SIG-M5 treated with dmso at 0.1 percent for 504 hours (cell line): Measurements from ENCODE around the gene KNDC1.

Experiments used
- DNase-seq: peaks from one replicate; lab custom pipeline; 2025; ENCODE audit not compliant: unreplicated experiment; lab: John Stamatoyannopoulos, UW

KNDC1 gene

DNA sequence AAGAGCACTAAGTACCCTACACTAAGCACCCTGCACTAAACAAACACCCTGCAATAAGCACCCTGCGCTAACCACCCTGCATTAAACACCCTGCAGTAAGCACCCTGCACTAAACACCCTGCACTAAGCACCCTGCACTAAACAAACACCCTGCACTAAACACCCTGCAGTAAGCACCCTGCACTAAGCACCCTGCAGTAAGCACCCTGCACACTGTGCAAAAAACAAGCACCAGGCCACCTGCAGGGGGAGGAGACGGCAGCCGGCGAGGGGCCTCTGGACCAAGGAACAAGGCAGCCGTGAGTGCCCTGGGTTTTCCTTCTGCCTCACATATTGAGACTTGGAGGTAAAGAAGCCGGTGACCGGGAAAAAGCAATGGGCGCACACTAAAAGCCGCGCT lies 30.2 kb downstream of the KNDC1 start:
- no peak for DNase-seq

DNA sequence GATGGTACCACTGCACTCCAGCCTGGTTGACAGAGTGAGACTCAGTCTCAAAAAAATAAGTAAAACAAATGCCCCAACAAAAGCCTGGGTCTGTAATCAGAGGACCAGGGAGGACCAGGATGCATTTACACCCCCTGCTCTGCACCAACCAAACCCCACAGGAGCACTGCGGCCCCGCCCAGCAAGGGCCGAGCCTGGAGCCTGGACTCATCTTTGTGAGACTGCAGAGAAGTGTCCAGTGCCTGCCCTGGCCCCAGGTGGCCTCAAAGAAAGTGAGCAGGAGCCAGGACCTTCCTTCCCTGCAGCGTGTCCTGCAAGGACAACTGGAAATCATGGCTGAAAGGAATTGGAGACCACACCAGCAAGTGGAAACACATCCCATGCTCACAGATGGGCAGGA lies 31.6 kb downstream of the KNDC1 start:
- DNase-seq = no peak

GRCh38 chr10:133194151-133194550 lies 34.1 kb downstream of the KNDC1 start:
- no peak for DNase-seq

GRCh38 chr10:133195096-133195495 lies 35.1 kb downstream of the KNDC1 start:
- DNase-seq = no peak

GRCh38 chr10:133195611-133196010 lies 35.6 kb downstream of the KNDC1 start:
- no peak for DNase-seq

DNA sequence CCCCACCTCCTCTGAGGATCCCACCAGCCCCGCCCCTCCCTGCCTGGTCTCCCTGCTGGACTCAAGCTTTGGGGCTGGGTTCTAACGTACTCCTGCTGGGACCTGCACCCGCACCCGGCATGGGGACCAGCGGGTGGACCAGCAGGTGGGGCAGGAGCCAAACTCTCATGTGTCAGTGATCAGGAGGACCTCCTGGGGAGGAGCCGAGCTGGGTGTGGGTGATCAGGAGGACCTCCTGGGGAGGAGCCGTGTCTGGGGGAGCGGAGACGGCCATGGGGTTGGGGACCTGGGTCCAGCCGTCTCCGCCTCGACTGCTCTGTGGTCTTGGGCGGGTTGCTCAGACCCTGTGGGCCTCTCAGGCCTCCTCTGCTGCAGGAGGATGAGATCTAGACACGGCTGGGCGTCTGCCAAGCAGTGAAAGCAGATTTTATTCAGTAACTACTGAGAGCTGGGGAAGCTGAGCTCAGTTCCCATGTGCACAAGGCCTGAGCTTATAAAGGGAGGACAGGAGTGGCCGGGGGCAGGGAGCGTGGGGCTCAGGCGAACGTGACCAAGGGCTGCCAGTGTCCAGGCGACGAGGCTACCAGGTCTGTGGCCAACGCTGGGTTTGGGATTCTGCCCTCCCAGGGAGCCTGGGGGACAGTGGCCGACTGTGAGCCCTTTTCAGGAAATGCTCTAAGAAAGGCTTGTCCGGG lies 36.3 kb downstream of the KNDC1 start:
- no peak for DNase-seq

- no peak for DNase-seq
Measured at GRCh38 chr10:133196936-133197758, 37.1 kb downstream of the KNDC1 start.

DNA sequence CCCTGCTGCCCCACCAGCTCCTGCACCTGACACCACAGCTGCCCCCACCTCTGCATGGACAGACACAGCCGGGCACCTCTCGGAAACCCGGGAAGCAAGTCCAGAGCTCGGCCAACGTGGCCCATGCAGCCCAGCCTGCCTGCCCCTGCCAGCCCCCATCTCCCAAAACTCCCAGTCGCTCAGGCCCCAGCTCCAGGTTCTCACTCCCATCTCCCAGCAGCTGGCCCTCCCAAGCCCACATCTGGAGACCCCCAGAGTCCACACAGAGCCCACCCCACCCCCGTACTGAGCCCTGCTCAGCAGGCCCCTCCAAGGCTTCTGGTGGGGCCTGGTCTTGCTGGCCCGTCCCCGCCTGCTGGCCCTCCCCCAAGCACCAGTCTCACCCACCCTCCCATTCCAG lies 37.8 kb downstream of the KNDC1 start:
- DNase-seq = no peak

DNA sequence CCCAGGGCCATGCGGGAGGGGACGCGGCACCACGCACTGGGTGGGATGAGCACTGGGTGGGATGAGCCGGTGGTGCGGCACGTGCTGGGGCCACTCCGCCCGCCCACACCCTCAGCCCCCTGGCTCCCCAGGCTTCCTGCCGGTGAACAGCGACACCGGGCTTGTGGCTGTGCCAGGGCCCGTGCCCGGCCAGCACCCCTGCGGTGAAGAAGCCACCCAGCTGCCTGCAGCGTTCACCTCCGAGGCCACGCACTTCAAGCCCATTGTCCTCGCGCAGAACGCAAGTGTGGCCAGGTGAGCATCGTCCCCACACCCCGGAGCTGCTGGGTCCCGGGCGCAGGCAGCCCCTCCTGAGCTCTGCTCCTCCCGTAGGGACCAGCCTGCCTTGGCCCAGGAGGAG lies 38.2 kb downstream of the KNDC1 start:
- no peak for DNase-seq

DNA sequence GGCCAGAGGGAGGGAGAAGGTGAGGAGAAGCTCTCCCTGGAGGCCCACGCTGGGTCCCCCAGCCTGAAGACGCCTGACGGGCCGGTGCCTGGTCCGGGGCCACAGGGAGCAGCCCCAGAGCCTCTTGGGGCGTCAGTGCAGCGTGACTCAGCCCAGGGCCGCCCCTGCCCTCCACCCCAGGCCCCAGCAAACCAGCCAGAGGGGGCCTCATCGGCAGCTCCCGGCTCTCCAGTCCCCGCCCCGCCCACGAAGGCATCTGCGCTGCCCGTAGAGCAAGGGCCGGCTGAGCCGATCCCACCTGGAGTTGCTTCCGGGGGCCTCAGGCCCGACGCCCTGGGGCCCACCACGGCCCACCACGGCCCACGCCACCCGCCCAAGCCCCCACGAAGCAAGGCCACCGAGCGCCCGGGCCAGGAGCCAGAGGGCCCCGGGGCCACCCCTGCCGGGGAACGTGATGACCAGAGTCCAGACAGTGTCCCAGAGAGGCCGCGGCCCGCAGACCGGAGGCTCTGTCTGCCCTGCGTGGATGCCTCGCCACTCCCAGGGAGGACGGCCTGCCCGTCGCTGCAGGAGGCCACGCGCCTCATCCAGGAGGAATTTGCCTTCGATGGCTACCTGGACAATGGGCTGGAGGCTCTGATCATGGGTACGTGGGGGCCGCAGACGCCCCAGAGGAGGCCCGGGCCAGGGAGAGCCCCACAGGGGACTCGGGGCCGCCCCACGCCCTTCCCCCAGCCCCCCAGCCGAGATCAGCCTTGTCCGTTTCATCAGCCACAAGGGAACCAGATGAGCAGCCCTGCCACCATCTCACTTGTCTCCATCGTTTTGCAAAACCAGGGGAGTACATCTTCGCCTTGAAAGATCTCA lies 38.8 kb downstream of the KNDC1 start:
- no peak for DNase-seq

DNA sequence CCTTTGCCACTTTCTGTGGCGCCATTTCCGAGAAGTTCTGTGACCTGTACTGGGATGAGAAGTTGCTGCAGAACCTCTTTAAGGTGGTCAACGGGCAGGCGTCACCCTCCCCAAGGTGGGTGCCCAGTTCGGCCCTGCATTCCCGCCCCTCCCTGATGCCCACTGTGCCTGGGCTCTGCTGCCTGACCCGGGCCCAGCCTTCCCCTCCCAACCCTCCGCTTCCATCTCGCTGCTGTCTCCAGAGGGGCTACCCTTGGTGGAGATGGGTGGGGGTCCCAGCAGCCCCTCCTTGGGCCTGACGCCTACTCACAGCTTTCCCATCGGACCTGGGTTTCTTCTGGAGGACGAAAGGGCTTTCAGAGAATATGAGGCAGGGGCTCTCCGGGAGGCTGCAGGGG lies 39.5 kb downstream of the KNDC1 start:
- no peak for DNase-seq

DNA sequence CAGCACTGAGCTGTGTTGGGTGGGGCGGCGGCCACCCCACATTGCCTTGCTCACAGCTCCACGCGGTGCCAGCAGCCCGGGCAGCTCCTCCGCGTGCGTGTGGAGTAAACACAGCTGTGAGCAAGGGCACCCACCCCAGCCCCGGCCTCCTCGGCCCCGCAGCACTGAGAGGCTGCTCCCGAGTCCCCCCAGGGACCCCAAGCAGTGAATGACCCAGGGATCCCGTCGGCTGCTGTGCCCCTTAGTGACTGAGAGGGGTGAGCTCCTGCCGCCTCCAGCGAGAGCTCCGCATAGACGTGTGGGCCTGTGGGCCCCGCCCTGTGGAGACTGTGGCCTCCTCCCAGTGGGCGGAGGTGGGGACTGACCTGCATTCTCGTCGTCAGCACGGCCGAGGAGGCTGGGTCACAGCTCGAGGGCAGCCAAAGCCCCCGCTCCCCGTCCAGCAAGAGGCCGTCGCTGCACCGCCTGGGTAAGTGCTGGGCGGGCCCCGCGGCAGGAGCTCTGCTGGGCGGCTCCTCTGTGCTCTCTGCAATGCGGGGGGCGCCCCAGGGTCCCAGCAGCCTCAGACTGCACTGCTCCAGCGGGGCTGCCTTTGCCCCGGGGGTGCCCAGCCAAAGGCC lies 40.1 kb downstream of the KNDC1 start:
- no peak for DNase-seq

- DNase-seq = no peak
Measured at GRCh38 chr10:133200621-133201031, 40.6 kb downstream of the KNDC1 start.

DNA sequence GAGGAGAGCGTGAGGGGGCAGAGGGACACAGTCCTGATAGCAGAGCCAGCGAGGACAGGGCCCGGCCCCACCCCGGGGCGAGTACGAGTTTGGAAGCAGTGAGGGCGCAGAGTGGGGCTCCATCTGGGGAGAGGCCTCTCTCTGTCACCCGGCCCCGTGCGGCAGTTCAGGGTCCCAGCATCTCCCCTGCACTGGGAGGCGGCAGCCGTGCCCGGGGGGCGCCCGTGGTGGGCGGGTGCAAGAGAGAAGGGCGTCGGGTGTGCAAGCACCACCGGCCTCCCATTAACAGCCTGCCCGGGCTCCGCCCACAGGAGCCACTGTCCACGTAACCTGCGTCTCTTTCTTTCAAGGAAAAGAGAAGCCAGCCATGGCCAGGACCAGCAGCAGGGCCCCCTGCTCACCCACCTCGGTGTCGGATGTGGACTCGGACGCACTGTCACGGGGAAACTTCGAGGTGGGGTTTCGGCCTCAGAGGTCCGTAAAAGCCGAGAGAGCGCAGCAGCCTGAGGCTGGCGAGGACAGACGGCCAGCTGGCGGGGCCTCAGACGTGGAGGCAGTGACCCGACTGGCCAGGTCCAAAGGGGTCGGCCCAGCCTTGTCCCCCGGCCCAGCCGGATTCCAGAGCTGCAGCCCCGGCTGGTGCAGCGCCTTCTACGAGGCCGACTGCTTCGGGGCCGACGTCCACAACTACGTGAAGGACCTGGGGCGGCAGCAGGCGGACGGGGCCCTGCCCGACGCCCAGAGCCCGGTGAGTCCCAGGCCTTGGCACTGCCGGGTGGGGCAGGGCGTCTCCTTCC lies 41.3 kb downstream of the KNDC1 start:
- DNase-seq = no peak

DNA sequence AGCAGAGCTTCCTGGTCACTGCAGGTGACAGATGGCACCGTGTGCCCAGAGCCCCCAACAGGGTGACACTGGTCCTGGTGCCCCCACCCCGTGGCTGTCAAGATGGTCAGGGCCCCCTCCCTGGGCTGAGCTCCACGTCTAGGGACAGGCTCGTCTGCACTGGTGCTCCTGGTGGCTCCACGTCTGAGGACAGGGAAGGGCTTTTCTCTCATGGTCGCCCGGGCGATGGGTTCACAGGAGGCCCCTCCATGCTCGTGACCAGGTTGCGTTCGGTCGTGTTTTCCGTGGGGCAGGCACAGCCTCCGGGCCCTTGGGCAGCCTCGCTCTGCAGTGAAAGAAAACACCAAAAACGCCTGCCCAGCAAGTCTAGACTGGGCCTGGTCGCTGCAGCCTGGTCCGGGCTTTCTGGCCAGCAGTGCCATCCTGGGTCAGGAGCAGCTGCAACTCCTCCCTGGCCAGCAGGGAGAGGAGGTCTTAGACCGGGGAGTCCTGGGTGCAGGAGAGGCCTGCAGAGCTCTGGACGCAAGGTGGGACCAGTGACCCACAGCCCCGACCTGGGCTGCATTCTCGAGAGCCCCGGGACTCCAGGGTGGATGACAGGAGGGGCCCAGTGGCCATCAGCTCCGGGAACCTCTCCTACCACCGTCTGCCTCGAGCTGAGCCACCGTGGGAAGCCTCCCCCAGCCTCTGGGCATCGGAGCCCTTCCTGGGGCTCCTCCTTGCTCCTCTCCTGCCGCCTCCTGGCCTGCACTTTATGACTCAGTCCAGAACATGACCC lies 42.1 kb downstream of the KNDC1 start:
- DNase-seq = no peak

GRCh38 chr10:133202778-133203651 lies 43.0 kb downstream of the KNDC1 start:
- DNase-seq = no peak

DNA sequence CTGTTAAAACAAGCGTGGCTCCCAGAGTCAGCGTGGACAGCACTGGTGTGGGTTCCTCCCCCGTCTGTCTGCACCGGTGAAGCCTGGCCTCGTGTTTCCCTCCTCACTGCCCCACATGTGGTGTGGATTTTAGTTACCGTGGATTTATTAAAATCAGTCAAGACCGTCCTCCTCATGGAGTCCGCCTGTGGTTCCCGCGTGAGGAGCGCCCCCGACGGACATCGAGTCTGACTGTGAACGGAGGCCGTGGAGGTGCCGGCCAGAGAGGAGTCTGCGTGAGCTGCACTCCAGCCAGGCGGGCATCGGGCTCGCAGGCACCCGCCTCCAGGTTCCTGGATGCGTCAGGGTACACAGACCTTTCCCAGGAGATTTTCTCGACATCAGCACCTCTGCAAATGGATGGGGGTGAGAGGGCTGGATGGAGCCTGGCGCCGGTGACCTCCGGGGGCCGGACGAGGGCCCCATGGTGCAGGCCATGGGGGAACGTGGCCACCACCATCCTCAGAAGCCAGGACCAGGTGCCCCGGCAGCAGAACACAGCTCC lies 43.7 kb downstream of the KNDC1 start:
- no peak for DNase-seq

DNA sequence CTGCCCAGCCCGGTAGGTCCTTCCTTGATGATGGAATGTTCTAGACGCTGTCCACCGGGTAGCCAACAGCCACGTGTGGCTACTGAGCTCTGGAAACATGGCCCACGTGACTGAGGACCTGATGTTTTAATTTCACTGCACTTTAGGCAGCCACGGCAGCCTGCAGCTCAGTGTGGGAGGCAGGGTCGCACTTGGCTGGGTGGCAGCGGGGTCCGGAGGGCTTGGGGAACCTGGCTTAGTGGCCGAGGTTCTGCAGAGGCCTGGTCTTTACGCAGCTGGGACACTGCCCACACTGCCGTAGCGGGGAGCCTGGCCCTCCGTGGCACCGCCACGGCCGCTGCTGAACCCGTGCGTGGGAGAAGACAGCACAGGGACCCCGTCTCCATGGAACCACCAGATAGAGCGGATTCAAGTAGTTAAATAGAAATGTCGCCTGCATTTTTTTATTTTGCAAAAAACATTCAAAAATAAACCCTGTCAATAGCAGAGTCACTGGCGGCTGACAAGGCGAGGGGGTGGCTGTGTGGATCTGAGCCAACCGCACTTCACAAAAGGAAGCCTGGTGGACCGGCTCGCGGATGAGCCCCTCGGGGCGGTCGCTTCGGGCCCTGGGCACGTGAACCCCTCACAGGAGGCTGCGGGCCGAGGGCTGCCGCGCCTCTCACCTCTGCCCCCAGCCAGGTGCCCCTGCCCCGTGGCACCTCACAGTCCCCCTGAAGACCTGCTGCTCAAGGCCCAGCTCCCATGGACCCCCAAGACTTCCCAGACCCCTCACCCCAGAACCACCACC lies 44.4 kb downstream of the KNDC1 start:
- no peak for DNase-seq
